Left ventricle myocardium inferior (tissue), 1 donor: ENCODE data around the gene TEAD1. TPM values are rescaled to one million over a fixed set of nuclear protein-coding genes. Genes with fewer than 3 reads are reported as not detected.
A peak's percentile ranks its signal among the peaks of the same experiment; 100 is the strongest.

ENCODE experiments used
- DNase-seq: peaks from one replicate; pipeline ENCODE4 v3.0.0-alpha.2; 2020
- H3K27ac ChIP-seq: fragments of 200-600 bp; replicated peaks from 2 replicates; pipeline ENCODE4 v1.8.0; 2021
- H3K27me3 ChIP-seq: fragments of 200-600 bp; 2 replicates; pipeline ENCODE4 v1.8.0; 2021; ENCODE audit warnings: low read depth
- H3K36me3 ChIP-seq: fragments of 200-600 bp; 2 replicates; pipeline ENCODE4 v1.8.0; 2021
- H3K4me1 ChIP-seq: fragments of 200-600 bp; 2 replicates; pipeline ENCODE4 v1.8.0; 2021
- H3K4me3 ChIP-seq: fragments of 200-600 bp; 2 replicates; pipeline ENCODE4 v1.8.0; 2021; ENCODE audit warnings: mild to moderate bottlenecking, moderate library complexity
- H3K9me3 ChIP-seq: fragments of 200-600 bp; replicated peaks from 2 replicates; pipeline ENCODE4 v1.8.0; 2021
- intact Hi-C: fragments of 100-400 bp; cut with micrococcal nuclease; formaldehyde crosslinking; loops from one replicate; pipeline ENCODE4 v1.11.0; 2022
- total RNA-seq: library from RNA; stranded (reverse); fragmentation: NEBNext Ultra II Directional; extraction: Animal tissue kit (Norgen Biotek cat#: 25700); gene quantifications from one replicate; pipeline ENCODE4 v1.2.1, GENCODE V29; 2021
- TF ChIP-seq, protein P1 (sequence below): fragments of 200-600 bp; IDR thresholded peaks from 2 replicates; pipeline ENCODE4 v1.8.0; 2021; ENCODE audit warnings: antibody characterized with exemption, mild to moderate bottlenecking, borderline replicate concordance
- donor health status: DM: no; HTN: yes; CAD: no; lungs with severe emphysema.

TEAD1 gene
- total RNA-seq, 1 donor from 2014 or later, result 121 TPM

GRCh38 chr11:12884751-12885318, 210.6 kb downstream of the TEAD1 start:
- H3K9me3 ChIP-seq, result no peaks in the 10 kb centered on the region
- H3K27me3 ChIP-seq, result no peaks in the 10 kb centered on the region
- TF ChIP-seq, protein P1, sequence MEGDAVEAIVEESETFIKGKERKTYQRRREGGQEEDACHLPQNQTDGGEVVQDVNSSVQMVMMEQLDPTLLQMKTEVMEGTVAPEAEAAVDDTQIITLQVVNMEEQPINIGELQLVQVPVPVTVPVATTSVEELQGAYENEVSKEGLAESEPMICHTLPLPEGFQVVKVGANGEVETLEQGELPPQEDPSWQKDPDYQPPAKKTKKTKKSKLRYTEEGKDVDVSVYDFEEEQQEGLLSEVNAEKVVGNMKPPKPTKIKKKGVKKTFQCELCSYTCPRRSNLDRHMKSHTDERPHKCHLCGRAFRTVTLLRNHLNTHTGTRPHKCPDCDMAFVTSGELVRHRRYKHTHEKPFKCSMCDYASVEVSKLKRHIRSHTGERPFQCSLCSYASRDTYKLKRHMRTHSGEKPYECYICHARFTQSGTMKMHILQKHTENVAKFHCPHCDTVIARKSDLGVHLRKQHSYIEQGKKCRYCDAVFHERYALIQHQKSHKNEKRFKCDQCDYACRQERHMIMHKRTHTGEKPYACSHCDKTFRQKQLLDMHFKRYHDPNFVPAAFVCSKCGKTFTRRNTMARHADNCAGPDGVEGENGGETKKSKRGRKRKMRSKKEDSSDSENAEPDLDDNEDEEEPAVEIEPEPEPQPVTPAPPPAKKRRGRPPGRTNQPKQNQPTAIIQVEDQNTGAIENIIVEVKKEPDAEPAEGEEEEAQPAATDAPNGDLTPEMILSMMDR, result no peak
- H3K36me3 ChIP-seq, result peaks cover 37% of the 10 kb centered on the region
- H3K27ac ChIP-seq, result no peak overlapping the region
- H3K4me3 ChIP-seq, result no peak overlapping the region
- DNase-seq, result no peak
- intact Hi-C loops, result loop anchor here (10.0 kb wide), 2 partner anchors 210 to 280 kb away; partner anchors contain the start of gene TEAD1
- peaks cover 36% of the 10 kb centered on the region for H3K4me1 ChIP-seq

- Histone ChIP-seq H3K4me3 (no peak overlapping the region), H3K4me1 (peaks cover 45% of the 10 kb centered on the region), H3K36me3 (peaks cover 30% of the 10 kb centered on the region), H3K9me3 (no peaks in the 10 kb centered on the region), H3K27me3 (no peaks in the 10 kb centered on the region), H3K27ac (no peak overlapping the region)
- intact Hi-C loops, result loop anchor here (10.0 kb wide), 2 partner anchors 211 to 281 kb away; partner anchors contain the start of gene TEAD1
- DNase-seq, result no peak
- TF ChIP-seq, protein P1, result no peak
These were observed 211.6 kb downstream of the TEAD1 start for GRCh38 chr11:12885717-12886239.

DNA sequence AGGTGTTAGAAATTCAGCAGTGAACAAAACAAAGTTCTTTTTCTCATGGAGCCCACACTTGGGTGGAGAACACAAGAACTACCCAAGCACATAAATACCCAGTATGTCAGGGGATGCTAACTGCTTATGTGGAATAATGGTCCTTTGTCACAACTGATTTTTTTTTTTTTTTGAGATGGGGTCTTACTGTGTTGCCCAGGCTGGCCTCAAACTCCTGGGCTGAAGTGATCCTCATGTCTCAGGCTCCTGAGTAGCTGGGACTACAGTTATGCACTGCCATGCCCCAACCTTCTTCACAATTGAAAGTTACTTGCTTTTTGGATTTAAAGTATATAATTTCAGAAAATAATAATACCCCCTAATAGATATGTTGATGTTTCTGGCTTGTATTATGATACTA, 212.3 kb downstream of the TEAD1 start:
- DNase-seq, result no peak
- H3K36me3 ChIP-seq, result peaks cover 22% of the 10 kb centered on the region
- H3K27ac ChIP-seq, result no peak overlapping the region
- intact Hi-C loops, result loop anchor here (10.0 kb wide), 2 partner anchors 212 to 282 kb away; partner anchors contain the start of gene TEAD1
- H3K9me3 ChIP-seq, result no peaks in the 10 kb centered on the region
- no peaks in the 10 kb centered on the region for H3K27me3 ChIP-seq
- H3K4me1 ChIP-seq, result peaks cover 51% of the 10 kb centered on the region
- no peak overlapping the region for H3K4me3 ChIP-seq
- TF ChIP-seq, protein P1, result no peak

DNA sequence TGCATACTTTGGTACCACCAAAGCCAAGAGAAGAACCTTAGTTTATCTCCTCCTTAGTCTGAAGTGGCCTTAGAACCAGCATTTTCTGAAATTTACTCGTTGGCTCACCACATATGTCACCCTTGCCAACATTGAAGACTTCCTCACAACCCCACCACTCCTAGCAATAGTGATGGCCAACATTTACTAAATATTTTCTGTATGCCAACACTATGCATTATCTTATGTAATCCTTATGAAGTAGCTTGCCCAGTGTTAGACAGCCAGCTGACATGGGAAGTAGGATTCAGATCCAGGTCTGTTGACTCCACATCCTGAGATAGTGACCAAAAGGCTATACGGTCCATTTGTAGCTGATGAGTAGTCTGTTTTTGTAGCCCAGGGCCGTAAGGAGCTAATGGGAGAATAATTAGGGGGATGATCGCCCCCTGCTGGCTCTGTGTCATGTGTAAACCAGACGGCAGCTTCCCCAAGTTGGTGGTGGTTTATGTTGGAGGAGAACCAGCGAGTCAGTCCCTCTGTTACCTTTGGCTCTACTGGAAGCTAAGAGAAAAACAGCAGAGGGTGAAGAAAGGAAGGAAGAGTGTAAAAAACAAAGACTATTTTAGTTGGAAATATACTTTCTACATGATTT, 214.4 kb downstream of the TEAD1 start:
- TF ChIP-seq, protein P1, result peak; percentile 83
- H3K36me3 ChIP-seq, result peaks cover 3% of the 10 kb centered on the region
- H3K27me3 ChIP-seq, result no peaks in the 10 kb centered on the region
- H3K9me3 ChIP-seq, result no peaks in the 10 kb centered on the region
- peaks cover 69% of the 10 kb centered on the region for H3K4me1 ChIP-seq
- H3K27ac ChIP-seq, result peak overlapping the region; percentile 76
- DNase-seq, result peak; percentile 86
- peak overlapping the region; percentile 5 for H3K4me3 ChIP-seq
- intact Hi-C loops, result loop anchor here (10.0 kb wide), 2 partner anchors 214 to 284 kb away; partner anchors contain the start of gene TEAD1

DNA sequence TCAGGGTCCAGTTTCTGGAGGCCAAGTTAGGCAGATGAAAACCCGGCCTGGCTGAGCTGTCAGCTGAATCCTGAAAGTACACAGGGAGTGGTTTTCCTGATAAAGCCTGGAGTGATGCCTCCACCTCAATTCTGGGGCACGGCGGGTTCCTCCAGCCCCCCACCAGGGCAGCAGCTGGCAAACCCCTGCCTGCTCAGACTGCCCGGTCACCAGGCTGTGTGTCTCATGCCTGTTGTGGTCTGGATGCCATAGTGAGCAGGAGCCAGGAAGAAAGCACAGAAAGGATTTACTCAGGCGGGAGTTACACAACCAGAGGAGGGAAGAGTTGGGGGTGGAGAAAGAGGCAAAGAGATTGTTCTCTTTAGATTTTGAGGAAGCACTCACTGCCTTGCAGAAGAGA, 215.0 kb downstream of the TEAD1 start:
- intact Hi-C loops, result loop anchor here (10.0 kb wide), 2 partner anchors 214 to 284 kb away; partner anchors contain the start of gene TEAD1
- Histone ChIP-seq H3K27me3 (no peaks in the 10 kb centered on the region), H3K27ac (peak overlapping the region; percentile 76), H3K36me3 (peaks cover 4% of the 10 kb centered on the region), H3K4me3 (peak overlapping the region; percentile 5), H3K4me1 (peaks cover 71% of the 10 kb centered on the region), H3K9me3 (no peaks in the 10 kb centered on the region)
- peak; percentile 35 for DNase-seq
- TF ChIP-seq, protein P1, result no peak
